OCI-LY7 (cell line): ENCODE results near the gene CDKN1B. TPM values are rescaled to one million over a fixed set of nuclear protein-coding genes. Genes with fewer than 3 reads are reported as not detected.

Experiments
- BruUV-seq: library from RNA; stranded (reverse); fragments of 400-500 nt; replicated peaks from 2 replicates; lab custom pipeline; 2021; lab: Mats Ljungman, UMichigan
- CTCF ChIA-PET: fragments of 300-600 bp; sonication (Branson Sonifier 250); formaldehyde crosslinking; loops from one replicate; lab custom pipeline; 2022; ENCODE audit warnings: antibody characterized with exemption; ENCODE audit not compliant: unreplicated experiment; lab: Charles Lee
- POLR2A ChIA-PET: fragments of 300-600 bp; sonication (Branson Sonifier 250); formaldehyde crosslinking; loops from one replicate; lab custom pipeline; 2022; ENCODE audit warnings: antibody characterized with exemption; lab: Charles Lee
- DNase-seq: peaks from one replicate; pipeline ENCODE4 v3.0.0-alpha.2; 2015; ENCODE audit warnings: low spot score
- H2AFZ ChIP-seq: fragments of 200-600 bp; sonication (generic), shearing (Covaris generic); 2 replicates; pipeline ENCODE4 v1.6.1; 2014; ENCODE audit warnings: mild to moderate bottlenecking, antibody characterized with exemption, low read length, moderate library complexity
- H3K27ac ChIP-seq: fragments of 200-600 bp; sonication (generic); 2 replicates; pipeline ENCODE4 v1.5.1; 2014; ENCODE audit warnings: mixed run types, low read depth, mild to moderate bottlenecking, moderate library complexity, low read length, inconsistent platforms; ENCODE audit not compliant: poor library complexity, severe bottlenecking
- H3K36me3 ChIP-seq: fragments of 200-600 bp; sonication (generic); 2 replicates; pipeline ENCODE4 v1.6.1; 2014; ENCODE audit warnings: mild to moderate bottlenecking, antibody characterized with exemption, low read length, moderate library complexity, mixed read lengths; ENCODE audit not compliant: insufficient read depth
- H3K4me1 ChIP-seq: fragments of 200-600 bp; sonication (generic); 2 replicates; pipeline ENCODE4 v1.5.1; 2014; ENCODE audit warnings: mild to moderate bottlenecking, low read length; ENCODE audit not compliant: insufficient read depth, poor library complexity, severe bottlenecking
- H3K4me2 ChIP-seq: fragments of 200-600 bp; sonication (generic); 2 replicates; pipeline ENCODE4 v1.6.1; 2014; ENCODE audit warnings: mild to moderate bottlenecking, low read length
- H3K4me3 ChIP-seq: fragments of 200-600 bp; sonication (generic); 2 replicates; pipeline ENCODE4 v1.5.1; 2014; ENCODE audit warnings: mild to moderate bottlenecking, low read depth, low read length; ENCODE audit not compliant: poor library complexity, severe bottlenecking
- H3K79me2 ChIP-seq: fragments of 200-600 bp; sonication (generic); 2 replicates; pipeline ENCODE4 v1.6.1; 2016; ENCODE audit warnings: low read depth, mild to moderate bottlenecking, low read length, moderate library complexity, mixed read lengths; ENCODE audit not compliant: insufficient read depth
- H3K9me2 ChIP-seq: fragments of 200-600 bp; sonication (generic); 2 replicates; pipeline ENCODE4 v1.6.1; 2016; ENCODE audit warnings: mild to moderate bottlenecking, low read length, mixed read lengths; ENCODE audit not compliant: insufficient read depth
- H3K9me3 ChIP-seq: fragments of 200-600 bp; sonication (generic); 2 replicates; pipeline ENCODE4 v1.6.1; 2014; ENCODE audit warnings: mild to moderate bottlenecking, mixed run types, low read length, mixed read lengths
- H4K20me1 ChIP-seq: fragments of 200-600 bp; sonication (generic); 2 replicates; pipeline ENCODE4 v1.6.1; 2014; ENCODE audit warnings: mild to moderate bottlenecking, antibody characterized with exemption, low read length, moderate library complexity, mixed read lengths; ENCODE audit not compliant: insufficient read depth
- CTCF ChIP-seq: fragments of 200-600 bp; sonication (generic); conservative IDR thresholded peaks from 2 replicates; pipeline ENCODE4 v1.5.1; 2014; ENCODE audit warnings: mild to moderate bottlenecking, antibody characterized with exemption, low read length, moderate library complexity, mixed read lengths
- EZH2phosphoT487 ChIP-seq: fragments of 200-600 bp; sonication (generic); IDR thresholded peaks from 2 replicates; pipeline ENCODE4 v1.6.1; 2018; ENCODE audit warnings: low read depth, borderline replicate concordance, mild to moderate bottlenecking, mixed run types, antibody characterized with exemption, low read length, moderate library complexity, mixed read lengths
- intact Hi-C: fragments of 100-400 bp; cut with micrococcal nuclease; formaldehyde crosslinking; loops from one replicate; pipeline ENCODE4 v1.10.0; 2022; ENCODE audit not compliant: unreplicated experiment
- total RNA-seq, 2 experiments: library from RNA; depleted of rRNA in 1 of 2; stranded (reverse); fragments of >200 nt in 1 of 2; shearing (Covaris generic) in 1 of 2; gene quantifications; 2 replicates each; pipeline ENCODE4 v1.2.3, GENCODE V29; 2014 to 2022

CDKN1B gene
- total RNA-seq, 2 experiments from 2014 or later = 45.3 to 59.4 TPM

GRCh38 chr12:12734561-12735071, 17.4 kb downstream of the CDKN1B start:
- no peak for DNase-seq
- H3K79me2 ChIP-seq = peaks cover 40% of the 10 kb centered on the region; the same call in 1 of the 2 replicates

GRCh38 chr12:12735301-12735700, 18.1 kb downstream of the CDKN1B start:
- Histone ChIP-seq H3K4me3 (no peak overlapping the region), H3K79me2 (peaks cover 33% of the 10 kb centered on the region; the same call in 1 of the 2 replicates), H4K20me1 (0 out of 2 replicates have a peak, but pooled peaks cover 5% of the 10 kb centered on the region), H3K4me1 (peaks cover 17% of the 10 kb centered on the region), H3K27ac (no peak overlapping the region), H3K9me3 (no peaks in the 10 kb centered on the region), H3K9me2 (no peaks in the 10 kb centered on the region), H3K36me3 (peaks cover 33% of the 10 kb centered on the region), H3K4me2 (no peak overlapping the region), H2AFZ (no peak overlapping the region)
- ChIA-PET POLR2A (interaction anchor here (2.1 to 4.5 kb wide), 3 partner anchors 9 to 38 kb away, joined by 5 to 43 read pairs (median 26); no protein-coding TSS in a partner anchor), CTCF (no interaction called here)
- no peak for TF ChIP-seq CTCF
- no peak for TF ChIP-seq EZH2phosphoT487
- BruUV-seq = no TSS peak
- no peak for DNase-seq
- intact Hi-C loops = no loop called here

More at GRCh38 chr12:12734561-12735071, 17.4 kb downstream of the CDKN1B start:
- Histone ChIP-seq H3K27ac (no peak overlapping the region), H3K36me3 (peaks cover 38% of the 10 kb centered on the region), H3K4me2 (no peak overlapping the region; the same call in 1 of the 2 replicates), H3K9me2 (no peaks in the 10 kb centered on the region), H3K9me3 (no peaks in the 10 kb centered on the region), H3K4me3 (no peak overlapping the region), H2AFZ (no peak overlapping the region), H3K4me1 (peaks cover 17% of the 10 kb centered on the region), H4K20me1 (0 out of 2 replicates have a peak, but pooled peaks cover 5% of the 10 kb centered on the region)
- intact Hi-C loops = no loop called here
- BruUV-seq = no TSS peak
- CTCF ChIA-PET = no interaction called here
- POLR2A ChIA-PET = interaction anchor here (3.7 to 4.5 kb wide), 2 partner anchors 8 to 12 kb away, joined by 26 to 43 read pairs; no protein-coding TSS in a partner anchor
- TF ChIP-seq CTCF = no peak
- TF ChIP-seq EZH2phosphoT487 = no peak
